Measurements from ENCODE around the gene IFIT2.

- TF ChIP-seq CTCF (IDR thresholded peaks at IDR 0.05) (no peak), POLR2A (IDR thresholded peaks at IDR 0.05) (no peak)
These were observed 27.3 kb downstream of the IFIT2 start for GRCh38 chr10:89329151-89329550.

Measured in esophagus squamous epithelium (tissue), 4 donors.